ENCODE results near the gene NCOA4.

NCOA4 gene

DNA sequence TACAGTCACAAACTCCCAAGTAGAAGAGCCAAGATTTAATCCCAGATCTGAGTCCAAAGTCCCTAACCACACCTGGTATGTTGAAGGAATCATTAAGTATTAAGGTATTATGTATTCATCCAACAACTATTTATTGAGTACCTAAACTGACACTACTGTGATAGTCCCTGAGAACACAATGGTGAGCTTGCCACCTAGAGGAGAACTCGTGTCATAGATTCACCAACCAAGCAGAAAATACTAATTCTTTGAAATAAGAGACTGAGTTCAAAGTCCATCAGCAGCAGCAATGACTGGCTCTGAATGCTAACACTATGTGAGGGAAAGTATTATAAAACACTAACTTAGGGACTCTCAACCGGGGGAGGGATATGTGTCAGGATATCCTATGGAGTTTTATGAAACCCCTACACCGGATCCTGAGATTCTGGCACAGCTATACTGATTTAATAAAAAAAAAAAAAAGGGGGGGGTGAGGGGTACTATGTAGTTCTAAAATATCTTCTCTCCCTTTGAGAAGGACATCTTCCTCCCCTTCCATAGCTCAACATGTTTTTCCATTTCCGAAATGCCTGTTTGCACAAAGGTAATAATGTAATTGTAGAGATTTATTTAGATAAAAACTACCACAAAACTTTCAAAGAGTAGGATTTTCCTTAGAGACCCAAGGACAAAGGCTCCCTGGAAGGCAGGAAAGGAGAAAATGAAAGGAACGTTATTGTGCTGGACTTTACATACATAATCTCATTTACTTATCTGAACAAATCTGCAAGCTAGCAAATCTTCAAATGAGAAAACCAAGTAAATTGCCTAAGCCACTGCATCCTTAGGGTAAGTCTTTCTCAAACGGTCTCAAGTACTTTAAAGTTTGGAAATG is 1.6 kb downstream of the NCOA4 start:
- peak overlapping the region; percentile 87 for H3K4me3 ChIP-seq (ENCODE audit: low read length)
- TF ChIP-seq, protein P1, sequence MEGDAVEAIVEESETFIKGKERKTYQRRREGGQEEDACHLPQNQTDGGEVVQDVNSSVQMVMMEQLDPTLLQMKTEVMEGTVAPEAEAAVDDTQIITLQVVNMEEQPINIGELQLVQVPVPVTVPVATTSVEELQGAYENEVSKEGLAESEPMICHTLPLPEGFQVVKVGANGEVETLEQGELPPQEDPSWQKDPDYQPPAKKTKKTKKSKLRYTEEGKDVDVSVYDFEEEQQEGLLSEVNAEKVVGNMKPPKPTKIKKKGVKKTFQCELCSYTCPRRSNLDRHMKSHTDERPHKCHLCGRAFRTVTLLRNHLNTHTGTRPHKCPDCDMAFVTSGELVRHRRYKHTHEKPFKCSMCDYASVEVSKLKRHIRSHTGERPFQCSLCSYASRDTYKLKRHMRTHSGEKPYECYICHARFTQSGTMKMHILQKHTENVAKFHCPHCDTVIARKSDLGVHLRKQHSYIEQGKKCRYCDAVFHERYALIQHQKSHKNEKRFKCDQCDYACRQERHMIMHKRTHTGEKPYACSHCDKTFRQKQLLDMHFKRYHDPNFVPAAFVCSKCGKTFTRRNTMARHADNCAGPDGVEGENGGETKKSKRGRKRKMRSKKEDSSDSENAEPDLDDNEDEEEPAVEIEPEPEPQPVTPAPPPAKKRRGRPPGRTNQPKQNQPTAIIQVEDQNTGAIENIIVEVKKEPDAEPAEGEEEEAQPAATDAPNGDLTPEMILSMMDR (conservative IDR thresholded peaks at IDR 0.05; ENCODE audit: low read depth, low read length), result peak; percentile 71
- peak; percentile 48 for DNase-seq (ENCODE audit: low read depth)

DNA sequence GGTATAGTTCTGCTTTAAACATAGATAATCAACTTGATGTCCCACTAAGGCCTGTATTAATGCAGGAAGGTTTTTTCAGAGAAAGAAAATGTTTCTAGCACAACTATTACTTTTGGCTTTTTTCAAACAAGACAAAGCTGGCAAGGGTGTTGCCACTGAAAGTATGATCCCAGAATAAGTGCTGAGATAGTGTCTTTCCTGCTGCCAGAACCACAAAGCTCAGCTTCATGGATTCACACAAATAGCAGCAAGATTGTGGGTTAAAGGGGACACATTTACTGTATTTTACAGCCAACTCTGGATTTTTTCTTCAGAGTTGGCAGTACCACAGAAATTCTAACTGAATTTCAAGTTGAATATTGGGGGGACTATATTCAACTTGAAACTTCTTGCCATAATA is 4.3 kb downstream of the NCOA4 start:
- TF ChIP-seq, protein P1 (conservative IDR thresholded peaks at IDR 0.05; ENCODE audit: low read depth, low read length), result no peak
- no peak overlapping the region for H3K4me3 ChIP-seq (ENCODE audit: low read length)

DNA sequence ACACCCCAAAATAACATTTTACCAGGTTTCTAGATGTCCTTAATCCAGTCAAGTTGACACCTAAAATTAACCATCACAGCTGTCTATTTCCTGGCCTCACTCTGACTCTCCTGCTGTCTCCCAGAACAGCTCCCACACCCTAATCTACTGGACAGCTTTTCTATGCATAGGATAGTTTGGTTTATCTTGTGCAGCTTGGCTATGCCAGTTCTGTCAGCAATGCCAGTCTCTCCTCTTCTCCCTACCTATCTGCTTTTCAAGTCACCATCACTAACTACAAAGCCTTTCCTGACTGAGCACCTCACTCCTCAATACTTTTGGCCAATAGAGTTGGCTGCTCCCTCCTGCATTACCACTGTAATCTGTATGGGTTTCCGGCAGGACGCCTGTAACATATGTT is 5.0 kb downstream of the NCOA4 start:
- TF ChIP-seq, protein P1 (conservative IDR thresholded peaks at IDR 0.05; ENCODE audit: low read depth, low read length), result no peak
- DNase-seq (ENCODE audit: low read depth), result no peak
- no peak overlapping the region for H3K4me3 ChIP-seq (ENCODE audit: low read length)

More for the DNA sequence above, 4.3 kb downstream of the NCOA4 start:
- no peak for DNase-seq (ENCODE audit: low read depth)

DNA sequence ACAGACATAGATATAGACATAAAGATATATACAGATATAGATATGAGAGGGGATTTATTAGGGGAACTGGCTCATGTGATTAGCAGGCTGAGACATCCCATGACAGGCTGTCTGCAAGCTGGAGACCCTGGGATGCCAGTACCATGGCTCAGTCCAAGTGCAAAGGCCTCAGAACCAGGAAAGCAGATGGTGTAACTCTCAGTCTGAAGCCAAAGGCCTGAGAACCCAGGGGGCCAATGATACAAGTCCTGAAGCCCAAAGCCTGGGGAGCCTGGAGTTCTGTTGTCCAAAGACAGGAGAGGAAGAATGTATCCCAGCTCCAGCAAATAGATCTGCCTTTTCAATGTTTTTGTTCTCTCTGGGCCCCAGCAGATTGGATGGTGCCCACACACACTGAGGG is 5.5 kb downstream of the NCOA4 start:
- TF ChIP-seq, protein P1 (conservative IDR thresholded peaks at IDR 0.05; ENCODE audit: low read depth, low read length), result no peak
- H3K4me3 ChIP-seq (ENCODE audit: low read length), result no peak overlapping the region
- DNase-seq (ENCODE audit: low read depth), result no peak

DNA sequence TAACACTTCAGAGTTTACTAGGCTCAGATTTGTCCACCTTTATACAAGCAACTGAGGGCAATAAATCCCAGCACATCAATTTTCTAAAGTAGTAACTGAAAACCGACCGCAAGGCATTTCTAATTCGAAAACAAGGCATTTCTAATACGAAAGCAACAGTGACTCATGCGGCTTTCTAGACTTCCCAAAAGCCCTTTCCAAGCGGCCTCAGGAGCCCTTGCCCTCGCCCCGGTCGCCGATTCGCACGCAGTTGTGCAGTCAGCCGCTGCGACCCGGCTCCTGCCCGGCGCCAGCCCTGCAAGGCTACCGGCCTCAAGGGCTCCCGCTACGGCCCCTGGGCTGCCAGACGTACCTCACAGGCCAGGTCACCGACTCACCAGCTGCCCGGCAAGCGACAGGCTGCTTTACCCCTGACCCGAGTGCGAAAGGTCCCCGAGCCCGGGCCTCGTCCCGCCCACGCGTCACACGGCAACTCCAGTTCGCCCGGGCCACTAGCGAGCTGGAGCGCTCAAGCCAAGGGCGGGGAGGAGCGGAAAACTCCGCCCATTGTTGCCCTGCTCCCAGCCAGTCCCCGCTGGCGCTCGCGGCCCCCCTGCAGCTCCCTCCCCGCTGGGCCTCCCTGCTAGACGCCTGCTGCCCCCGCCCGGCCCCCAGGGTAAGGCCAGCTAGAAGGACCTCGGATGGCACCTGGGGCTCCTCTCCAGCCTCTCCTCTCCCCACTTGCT is 7.3 kb downstream of the NCOA4 start:
- TF ChIP-seq, protein P1 (conservative IDR thresholded peaks at IDR 0.05; ENCODE audit: low read depth, low read length), result peak; percentile 34
- DNase-seq (ENCODE audit: low read depth), result peak; percentile 83
- H3K4me3 ChIP-seq (ENCODE audit: low read length), result peak overlapping the region; percentile 69

DNA sequence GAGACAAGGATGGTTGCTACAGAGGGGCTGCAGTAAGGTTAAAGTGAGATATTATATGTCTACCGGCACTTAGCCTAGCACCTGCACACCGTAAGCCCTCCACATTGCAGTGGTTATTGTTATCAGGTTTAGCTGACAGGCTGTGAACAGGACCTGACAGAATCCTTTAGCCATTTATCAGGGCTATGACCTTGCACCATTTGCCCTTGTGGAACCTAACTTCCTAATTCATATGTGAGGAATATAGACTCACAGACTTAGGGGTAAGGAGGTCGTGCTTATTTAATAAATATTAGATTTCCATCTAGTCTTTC is 10.1 kb downstream of the NCOA4 start:
- H3K4me3 ChIP-seq (ENCODE audit: low read length), result no peak overlapping the region
- TF ChIP-seq, protein P1 (conservative IDR thresholded peaks at IDR 0.05; ENCODE audit: low read depth, low read length), result no peak
- DNase-seq (ENCODE audit: low read depth), result no peak

Measured in retinal pigment epithelial cell (primary cell).